Activated naive CD4-positive, alpha-beta T cell treated with Interleukin-2 at 50 U/mL for 16 hours (primary cell): ENCODE data around the gene STARD6.
"Not testable (repeated sequence)": the region's sequence is repeated elsewhere in the genome, so short reads cannot be mapped to it uniquely, and the experiment has no call there.

Experiments
- DNase-seq: peaks from one replicate; pipeline ENCODE4 v3.0.0-alpha.2; 2020

STARD6 gene, protein sequence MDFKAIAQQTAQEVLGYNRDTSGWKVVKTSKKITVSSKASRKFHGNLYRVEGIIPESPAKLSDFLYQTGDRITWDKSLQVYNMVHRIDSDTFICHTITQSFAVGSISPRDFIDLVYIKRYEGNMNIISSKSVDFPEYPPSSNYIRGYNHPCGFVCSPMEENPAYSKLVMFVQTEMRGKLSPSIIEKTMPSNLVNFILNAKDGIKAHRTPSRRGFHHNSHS

DNA sequence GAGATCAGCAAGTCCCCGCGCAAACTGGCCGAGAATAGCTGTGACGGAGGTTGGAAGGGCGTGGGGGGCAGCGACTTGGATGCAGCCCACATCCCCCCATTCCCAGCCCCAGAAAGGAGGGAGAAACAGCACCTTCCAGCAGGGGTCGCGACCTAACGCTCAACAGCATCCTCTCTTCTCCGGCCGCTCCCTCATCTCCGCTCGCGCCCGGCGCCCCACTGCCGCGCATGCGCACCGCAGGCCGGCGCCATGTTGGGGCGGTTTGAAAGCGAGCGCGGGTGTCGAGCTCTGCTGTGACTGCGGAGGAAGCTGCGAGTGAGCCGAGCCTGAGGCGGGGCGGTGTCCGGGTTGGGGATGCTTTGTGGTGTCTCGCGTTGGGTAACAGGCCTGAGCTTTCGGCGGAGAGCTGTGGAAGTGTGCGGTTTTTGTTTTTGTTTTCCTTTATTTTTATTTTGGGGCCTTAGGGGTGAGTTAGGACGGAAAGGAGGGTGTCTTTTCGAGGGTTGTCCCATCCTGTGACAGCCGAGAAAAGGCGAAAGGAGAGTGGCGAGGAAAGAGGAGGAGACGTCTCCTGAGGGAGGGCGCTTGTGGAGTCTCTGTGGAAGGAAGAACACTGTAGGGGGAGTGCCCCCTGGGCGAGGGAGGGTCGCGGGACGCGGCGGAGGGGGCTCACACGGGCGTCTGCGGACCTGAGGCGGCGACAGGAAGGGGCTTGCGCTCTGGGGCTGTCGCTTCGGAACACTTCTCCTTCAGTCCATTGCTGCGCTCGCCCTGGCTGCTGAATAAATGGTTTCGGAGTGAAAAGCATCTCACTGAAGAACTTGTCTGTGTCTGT, at the start of gene STARD6, which contains the start of gene C18orf54:
TSS of gene STARD6 (minus strand) at position 199 of the 835 bp plus-strand sequence. CDS start 3,285 bp downstream, outside the sequence.
TSS of gene C18orf54 (plus strand) at position 247 of the 835 bp plus-strand sequence. CDS start 2,667 bp downstream, outside the sequence.
- DNase-seq = peak; percentile 91

DNA sequence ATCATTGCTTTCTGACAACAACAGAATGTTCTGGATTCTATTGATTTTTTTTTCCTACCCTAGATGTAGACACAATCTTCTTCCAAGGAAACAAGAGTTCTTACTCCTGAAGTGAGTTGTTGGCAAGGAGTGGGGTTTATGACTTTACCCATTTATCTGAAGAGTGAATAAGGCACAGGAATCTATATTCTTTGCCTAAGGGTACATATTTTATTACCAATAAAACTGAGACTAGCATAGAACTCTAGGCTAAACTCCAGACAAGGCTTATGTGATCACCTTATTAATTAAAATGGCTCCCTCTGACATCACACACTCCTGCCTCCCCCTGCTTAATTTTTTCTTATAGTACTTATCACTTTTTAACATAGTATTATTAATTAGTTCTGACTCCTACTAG, 47.6 kb upstream of the STARD6 start:
- DNase-seq = no peak

DNA sequence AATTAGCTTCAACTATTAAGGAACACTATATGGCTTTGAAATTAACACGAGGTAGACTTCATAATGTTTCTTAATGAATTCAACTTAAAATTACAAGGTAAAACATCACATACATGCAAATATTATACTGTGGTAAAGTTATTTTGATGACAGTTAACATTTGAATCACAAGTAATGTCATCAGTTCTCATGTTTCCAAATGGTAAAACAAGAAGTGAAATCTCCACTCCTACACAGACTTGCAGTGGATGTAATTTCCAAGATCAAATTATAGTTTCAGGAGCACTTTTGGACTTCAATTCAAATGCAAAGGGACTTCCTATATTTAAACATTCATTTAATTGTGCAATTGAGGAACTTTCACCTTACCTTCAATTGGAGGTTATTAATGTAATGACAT, 39.1 kb upstream of the STARD6 start:
- DNase-seq = no peak

DNA sequence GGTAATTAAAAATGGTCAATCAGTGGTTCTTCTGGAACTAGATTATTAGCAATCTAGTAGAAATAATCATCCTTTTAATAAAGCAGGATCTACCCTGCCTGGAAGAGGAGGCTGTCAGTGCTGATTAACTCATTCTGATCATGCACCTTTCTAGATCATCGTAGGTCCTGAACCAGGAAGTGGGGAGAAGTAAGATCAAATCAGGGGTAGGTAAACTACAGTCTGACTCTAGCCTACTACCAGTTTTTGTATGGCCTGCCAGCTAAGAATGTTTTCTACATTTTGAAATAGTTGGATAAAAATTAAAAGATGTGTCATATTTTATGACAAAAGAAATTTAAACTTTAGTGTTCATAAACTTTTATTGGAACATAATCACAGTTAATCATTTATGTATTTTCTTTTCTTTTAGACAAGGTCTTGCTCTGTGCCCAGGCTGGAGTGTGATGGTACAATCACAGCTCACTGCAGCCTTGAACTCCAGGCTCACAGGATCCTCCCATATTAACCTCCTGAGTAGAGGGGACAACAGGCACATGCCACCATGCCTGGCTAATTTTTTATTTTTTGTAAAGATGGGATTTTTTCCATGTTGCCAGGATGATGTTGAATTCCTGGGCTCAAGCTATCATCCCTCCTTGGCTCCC, 36.1 kb upstream of the STARD6 start:
- DNase-seq = no peak

DNA sequence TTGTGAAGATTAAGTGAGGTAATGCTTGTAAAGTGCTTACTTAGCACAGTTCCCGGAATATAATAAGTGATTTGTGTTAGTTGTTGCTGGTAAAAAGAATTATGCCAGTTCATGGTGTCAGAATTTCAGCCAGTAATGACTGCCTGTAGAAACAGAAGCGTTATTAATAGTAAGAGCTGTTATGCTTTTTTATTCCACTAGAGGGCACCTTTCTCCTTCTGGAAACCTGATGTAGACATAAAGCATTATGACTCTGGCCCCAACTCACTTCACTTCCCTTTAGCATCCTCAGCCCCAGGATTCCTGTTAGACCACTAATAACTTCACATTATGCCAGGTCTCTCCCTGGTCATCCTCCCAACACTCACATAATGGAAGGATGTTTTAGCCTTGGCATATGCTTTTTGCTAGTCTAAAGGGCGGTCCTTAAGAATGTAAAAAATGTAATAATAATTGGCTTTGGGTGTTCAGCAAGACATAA, 34.9 kb upstream of the STARD6 start:
- no peak for DNase-seq

DNA sequence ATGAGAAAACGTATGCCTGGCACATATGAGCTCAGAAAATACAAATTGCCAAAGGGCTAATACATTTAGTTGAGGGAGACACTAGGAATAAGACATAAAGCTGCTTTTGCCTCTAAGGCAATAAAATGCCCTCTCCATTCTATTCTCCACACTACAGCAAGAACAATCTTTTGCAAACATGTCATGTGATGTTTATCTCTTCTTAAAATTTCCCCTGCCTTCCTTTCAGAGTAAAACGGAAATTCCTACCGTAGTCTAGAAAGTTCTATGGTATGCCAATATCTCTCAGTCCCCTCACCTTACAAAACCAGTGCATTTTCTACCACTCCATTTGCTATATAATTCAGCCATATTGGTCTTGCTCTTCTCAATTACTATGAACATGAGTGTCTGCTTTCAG, 33.2 kb upstream of the STARD6 start:
- no peak for DNase-seq

DNA sequence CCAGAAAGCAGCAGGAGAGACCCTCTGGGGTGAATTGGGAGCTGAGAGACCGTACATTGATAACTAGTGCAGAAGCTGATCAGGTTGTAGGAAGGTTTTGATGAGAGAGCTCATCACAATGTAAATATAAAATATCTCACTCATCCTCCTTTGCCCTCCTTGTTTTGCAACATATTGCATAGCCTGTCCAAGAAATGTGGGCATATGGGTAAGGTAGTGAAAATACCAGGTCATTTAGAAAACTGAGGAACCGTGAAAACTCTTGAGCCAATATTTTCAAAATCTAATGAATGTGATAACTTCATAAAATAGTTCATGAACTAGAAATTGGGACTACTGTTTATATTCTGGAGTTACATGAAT, 31.5 kb upstream of the STARD6 start:
- DNase-seq = no peak

DNA sequence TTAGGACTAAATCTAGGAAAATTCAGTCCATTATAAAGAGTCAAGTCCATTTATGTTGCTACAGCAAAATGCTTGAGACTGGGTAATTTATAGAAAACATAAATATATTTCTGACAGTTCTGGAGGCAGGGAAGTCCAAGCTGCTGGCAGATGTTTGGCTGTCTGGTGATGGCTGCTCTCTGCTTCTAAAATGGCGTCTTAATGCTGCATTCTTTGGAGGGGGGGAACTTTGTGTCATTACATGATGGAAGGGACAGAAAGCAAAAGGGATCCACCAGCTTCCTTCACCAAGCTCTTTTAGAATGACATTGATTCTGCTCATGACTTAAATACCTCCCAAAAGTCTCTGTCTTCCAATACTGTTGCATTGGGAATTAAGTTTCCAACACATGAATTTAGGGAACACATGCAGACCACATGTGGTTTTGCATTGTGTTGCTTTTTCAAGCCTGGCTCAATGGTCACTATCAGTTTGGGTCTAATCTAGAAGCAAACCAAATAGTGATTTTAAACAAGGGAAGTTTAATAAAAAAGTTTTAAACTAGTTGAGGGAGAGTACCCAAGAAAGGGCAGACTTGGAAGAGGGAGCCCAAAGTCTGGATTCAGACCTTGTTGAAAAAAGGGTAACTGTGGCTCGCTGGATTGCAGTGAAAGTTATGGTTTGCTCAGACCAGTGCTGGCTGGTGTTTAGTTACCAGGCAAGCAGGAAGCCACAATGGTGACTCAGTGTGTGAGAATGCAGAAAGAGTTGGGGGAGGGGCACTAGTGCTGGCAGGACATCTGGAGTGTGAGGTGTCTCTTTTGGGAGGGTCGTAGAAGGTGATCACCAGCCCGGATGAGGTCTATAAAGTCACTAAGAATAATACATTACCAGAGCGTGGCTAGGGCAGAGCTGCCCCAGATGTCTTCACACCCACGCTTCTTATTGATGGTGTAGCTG, 30.8 kb upstream of the STARD6 start:
- DNase-seq = no peak

DNA sequence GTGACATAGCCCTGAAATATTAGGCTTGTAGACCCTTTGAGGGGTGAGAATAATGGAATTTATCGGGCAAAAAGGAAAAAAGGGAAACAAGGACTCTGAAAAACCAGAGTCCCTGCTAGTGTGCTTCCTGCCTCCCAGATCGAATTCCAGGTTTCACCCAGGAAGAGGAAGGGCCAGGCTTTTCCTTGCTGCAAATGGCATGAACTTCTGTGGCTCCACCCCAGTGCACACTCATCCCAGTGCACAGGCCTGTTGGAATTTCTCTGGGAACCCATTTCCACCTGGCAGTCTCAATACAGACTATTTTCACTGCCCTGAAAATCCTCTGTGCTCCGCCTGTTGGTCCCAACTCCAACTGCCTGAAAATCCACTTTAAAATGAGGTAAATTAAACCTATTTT, 30.0 kb upstream of the STARD6 start:
- no peak for DNase-seq

DNA sequence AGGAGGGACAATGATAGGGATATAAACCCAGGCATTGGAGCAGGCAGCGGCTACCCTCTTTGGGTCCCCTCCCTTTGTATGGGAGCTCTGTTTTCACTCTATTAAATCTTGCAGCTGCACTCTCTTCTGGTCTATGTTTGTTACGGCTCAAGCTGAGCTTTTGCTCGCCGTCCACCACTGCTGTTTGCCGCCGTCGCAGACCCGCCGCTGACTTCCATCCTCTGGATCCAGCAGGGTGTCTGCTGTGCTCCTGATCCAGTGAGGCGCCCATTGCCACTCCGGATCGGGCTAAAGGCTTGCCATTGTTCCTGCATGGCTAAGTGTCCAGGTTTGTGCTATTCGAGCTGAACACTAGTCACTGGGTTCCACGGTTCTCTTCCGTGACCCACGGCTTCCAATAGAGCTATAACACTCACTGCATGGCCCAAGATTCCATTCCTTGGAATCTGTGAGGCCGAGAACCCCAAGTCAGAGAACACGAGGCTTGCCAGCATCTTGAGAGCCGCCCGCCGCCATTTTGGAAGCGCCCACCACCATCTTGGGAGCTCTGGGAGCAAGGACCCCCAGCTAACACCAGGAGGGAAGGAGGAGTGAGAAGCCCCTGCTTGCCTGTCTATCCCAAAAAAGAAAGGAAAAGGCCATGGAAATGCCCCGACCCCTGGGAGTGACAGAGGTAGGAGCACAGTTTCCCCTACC, 29.3 kb upstream of the STARD6 start:
- not testable (repeated sequence) for DNase-seq

DNA sequence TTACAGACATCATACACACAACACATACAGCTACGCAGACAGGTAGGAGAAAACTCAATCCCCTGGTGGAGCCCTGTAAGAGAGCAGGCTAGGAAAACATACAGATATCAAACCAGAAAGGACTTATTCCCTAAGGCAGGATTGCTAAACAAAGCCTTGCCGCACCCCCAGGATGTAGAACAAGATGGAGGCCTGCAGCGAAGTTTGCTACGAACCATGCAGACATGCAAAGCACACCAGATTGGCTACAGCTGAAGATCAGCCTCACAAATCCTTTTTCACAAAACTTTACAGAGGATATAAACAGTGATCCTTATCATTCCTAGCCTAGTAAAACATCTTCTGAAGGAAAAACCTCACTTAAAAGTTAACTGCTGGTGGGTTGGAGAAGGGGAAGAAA, 28.4 kb upstream of the STARD6 start:
- DNase-seq = no peak

DNA sequence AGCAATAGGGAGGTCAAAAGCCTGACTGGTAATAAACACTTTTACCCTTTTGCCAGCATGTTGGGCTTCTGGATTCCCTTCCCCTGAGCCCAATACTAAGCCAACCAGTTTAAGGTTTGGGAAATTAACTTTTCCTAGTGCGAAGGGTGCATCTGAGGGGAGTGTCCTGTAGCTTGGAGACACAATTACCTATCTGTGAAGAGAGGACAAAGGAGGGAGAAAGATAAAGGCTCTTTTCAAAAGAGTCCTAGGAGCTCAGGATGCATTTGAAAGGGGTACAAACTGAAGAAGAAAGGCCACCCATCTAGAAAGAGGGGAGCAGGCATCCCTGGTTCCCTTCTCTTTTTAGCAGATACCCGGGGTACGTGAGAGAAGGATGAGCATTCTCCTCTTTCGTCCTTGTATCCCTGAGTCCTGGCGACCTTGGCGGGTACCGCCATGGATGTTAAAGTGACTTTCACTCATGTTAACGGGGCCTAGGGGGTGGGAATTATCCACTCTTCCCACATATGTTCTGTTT, 25.1 kb upstream of the STARD6 start:
- no peak for DNase-seq

DNA sequence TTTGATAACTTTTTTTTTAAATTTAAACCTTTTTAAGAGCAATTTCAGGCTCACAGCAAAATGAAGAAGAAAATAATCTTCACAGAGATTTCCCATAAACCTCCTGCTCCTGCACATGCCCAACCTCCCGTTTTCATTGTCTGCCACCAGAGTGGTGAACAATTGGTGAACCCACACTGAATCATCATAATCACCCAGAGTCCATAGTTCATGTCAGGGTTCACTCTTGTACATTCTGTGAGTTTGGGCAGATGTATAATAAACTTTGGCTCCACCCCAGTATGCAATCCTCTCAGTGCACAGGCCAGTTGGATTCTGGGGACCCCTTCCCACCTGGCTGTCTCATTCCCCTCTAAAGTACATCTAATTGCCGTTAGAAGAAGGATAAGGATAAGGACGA, 24.4 kb upstream of the STARD6 start:
- DNase-seq = no peak

DNA sequence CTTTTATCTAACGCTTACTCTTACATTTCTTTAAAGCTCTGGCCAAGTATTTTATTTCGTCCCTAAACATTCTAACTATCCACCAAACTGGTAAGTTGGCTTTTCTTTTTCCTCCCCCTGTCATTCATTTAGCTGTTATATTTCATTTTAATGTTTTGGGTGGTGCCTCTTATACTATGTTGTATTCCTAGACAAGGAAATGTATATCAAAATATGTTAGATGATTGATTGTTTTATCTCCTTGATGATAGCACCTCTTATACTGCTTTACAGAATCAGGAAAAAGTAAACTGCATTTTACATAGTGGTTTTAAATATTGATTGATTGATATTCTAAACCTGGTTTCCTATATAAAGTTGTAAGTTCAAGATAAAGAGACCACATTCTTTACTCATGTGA, 24.0 kb upstream of the STARD6 start:
- DNase-seq = no peak

DNA sequence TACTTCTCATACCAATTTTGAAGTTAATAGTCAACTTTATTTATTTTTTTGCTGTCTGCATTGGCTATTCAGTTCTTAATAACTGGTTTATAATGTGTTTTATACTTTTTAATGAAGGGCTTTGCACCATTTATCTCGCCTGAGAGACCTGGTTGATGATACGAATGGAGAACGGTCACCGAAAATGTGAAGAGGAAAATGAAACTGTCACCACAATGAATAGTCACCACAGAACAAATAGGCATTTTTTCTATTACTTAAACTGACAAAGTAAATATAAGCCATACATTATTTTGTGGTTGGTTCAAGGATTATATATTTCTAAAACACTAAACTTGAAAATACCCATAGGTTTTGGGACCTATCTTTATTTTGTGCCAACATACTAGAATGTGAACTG, 20.4 kb upstream of the STARD6 start:
- no peak for DNase-seq

DNA sequence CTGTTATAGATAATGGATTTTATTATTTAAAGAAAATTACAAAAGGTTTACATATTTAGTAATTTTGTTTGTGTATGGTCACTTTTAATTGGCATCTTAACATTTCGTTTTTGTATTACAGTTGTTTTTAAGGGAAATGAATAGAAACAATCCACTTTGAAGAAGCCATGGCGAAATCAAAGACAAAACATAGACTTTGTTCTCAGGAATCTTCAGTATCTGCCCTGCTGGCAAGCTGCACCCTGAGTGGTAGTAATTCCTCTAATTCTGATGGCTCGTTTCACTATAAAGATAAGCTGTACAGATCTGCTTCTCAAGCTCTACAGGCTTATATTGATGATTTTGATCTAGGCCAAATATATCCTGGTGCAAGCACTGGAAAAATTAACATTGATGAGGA, 2.7 kb upstream of the STARD6 start:
- no peak for DNase-seq

DNA sequence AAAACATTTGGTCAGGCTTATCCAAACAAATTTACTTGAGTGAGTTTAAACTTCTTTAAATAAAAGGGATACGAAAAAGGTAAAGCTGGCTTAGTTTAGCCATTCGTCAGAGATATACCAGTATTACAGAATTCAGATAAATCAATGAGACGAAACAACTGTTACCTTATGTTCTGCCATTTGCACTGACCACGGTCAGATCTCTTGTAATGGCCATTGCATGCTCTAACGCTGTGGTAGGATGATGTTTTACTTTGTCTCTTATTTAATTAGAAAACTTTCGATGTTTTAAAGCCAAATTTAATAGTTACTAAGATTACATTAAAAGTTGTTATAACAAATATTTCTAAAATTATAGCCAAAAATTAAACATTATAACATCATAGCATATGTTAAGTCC, 1.6 kb upstream of the STARD6 start:
- no peak for DNase-seq

DNA sequence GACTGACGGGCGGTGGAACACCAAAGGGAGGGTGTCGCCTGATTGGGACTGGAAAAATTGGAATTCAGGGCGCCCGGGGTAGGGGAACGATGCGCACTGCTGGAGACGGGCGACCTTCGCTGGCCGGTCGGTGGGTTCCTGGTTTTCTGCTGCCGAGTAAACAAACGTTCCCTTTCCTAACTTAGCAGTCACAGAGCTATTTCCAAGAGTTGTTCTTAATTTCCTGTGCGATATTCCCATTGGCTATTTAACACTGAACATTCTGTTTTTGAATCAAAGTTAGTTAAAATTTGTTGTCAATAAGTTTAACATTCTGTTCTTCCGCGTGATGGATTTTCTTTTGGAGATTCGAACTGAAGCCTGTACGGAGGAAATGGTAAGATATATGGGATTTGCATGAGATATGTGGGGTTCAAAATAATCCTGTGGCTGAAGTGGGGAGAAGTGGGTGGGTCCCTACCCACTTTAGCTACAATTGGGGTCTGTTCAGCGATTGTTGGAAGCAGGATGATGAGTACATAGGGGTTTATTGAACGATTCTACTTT, 910 bp upstream of the STARD6 start:
- no peak for DNase-seq

DNA sequence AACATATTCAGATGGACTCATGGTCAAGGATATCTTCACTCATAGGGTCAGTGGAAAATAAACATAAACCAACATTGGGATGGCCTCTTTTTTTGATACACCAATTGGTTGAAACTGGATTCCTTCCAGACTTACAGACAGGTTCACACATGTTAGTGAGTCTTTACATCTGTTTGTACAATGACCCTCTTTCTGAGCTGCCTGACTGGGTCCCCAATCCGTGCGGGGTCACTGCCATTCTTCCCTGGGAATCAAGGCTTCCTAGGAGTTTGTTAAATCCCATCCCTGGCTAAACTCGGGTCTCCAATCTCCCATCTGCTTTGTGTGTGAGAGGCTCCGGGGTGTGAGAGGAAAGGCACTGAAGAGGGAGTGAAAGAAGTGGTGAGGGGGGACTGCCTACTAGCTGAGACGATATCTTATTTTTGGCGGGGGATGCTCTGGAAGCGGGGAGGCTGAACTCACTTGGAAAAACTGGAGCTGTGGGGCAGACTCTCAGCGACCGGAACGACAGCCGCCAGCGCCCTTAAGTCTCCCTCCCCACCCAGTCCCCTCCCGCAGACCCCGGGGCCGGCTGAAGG, 487 bp downstream of the STARD6 start:
- no peak for DNase-seq

DNA sequence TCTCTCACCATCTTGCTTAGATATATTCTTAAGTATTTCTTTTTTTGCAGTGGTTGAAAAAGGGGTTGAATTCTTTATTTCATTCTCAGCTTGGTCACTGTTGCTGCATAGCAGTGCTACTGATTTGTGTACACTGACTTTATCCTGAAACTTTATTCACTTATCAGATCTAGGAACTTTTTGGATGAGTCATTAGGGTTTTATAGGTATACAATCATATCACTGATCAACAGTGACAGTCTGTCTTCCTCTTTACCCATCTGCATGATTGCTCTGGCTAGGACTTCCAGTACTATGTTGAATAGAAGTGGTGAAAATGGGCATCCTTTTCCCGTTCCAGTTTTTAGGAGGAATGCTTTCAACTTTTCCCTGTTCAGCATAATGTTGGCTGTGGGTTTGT, 6.5 kb downstream of the STARD6 start:
- DNase-seq = no peak

DNA sequence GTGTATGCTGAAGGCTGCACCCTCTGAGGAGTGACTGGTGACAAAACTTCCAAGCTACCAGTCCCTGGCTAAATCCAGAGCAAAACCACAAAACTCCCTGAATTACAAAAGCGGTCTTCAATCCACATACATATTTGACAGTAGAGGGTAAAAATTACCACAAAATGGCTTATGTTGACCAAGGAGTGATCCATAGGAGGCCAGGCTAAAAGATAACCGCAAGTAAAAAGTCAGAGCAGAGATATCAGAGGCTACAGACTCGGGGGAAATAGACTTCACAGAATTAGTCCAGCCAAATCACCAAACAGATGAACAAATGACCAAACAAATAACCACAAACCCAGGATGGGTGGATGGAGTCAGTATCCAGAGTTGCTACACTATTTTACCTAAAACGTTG, 19.4 kb downstream of the STARD6 start:
- no peak for DNase-seq
